Measurements from ENCODE around the gene DNAH14. TPM values are rescaled to one million over a fixed set of nuclear protein-coding genes. Genes with fewer than 3 reads are reported as not detected.

Gene DNAH14
- total and polyA plus RNA-seq, 10 of the 15 experiments (the other 5 are each of a cell fraction or from before 2014, with no cell fraction given), result 2.0 to 7.9 (median 4.8) TPM

DNA sequence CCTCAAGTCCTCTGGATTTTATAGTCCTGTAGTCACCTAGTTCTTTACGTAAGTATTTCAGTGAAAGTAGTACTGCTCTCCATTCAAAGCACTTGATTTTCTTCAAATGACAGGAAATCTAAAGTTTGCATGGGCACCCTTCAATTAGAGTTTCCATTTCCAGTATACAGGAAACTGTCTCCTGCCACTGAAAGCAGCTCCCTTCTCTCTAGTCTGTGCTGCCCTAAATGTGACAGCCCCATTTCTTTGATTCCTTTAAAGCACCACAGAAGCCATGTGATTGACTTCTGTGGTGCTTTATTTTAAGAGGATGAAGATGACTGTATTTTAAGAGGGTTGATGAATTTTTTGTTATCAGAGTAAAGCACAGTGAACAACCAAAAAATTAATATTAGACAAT lies 226.1 kb downstream of the DNAH14 start:
- FAIRE-seq (no peak), ATAC-seq (peak; percentile 31; the same call in 1 of the 3 replicates)

More for the DNA sequence above, 226.1 kb downstream of the DNAH14 start:
- CTCF ChIA-PET, result no interaction called here
- Histone ChIP-seq H3K4me2 (ENCODE audit: control insufficient read depth, insufficient read depth) (no peak overlapping the region), H3K4me3 (no peak overlapping the region), H2AFZ (ENCODE audit: control insufficient read depth, low read depth, low read length) (no peak overlapping the region), H3K27me3 (replicated peaks in 1 of 2; ENCODE audit: control insufficient read depth in 2 of 2, insufficient read depth in 2 of 2, low read length in 1 of 2) (no peaks in the 10 kb centered on the region), H3K9ac (ENCODE audit: control insufficient read depth, insufficient read depth, low read length) (no peak overlapping the region), H3K79me2 (ENCODE audit: control insufficient read depth, insufficient read depth, low read length) (no peaks in the 10 kb centered on the region), H3K9me3 (replicated peaks; ENCODE audit: control insufficient read depth, insufficient read depth, low read length) (no peaks in the 10 kb centered on the region), H4K20me1 (ENCODE audit: control insufficient read depth, insufficient read depth) (no peaks in the 10 kb centered on the region), H3K36me3 (ENCODE audit: control insufficient read depth in 2 of 2, insufficient read depth in 2 of 2, low read length in 1 of 2) (no peaks in the 10 kb centered on the region), H3K27ac (ENCODE audit: control insufficient read depth, insufficient read depth) (no peak overlapping the region), H3K4me1 (ENCODE audit: control insufficient read depth, insufficient read depth, low read length) (no peaks in the 10 kb centered on the region)
- BruUV-seq (replicated peaks), result no TSS peak
- DNase-seq (ENCODE audit: low read depth, low spot score), result no peak
- RAD21 ChIA-PET (ENCODE audit: unreplicated experiment), result no interaction called here
- SMC1A ChIA-PET (ENCODE audit: uncharacterized antibody, unreplicated experiment), result no interaction called here
- intact Hi-C loops (cut with micrococcal nuclease; ENCODE audit: unreplicated experiment) (no loop called here), in situ Hi-C loops (cut with MboI) (no loop called here)
- 54% methylated on average over 1 of the region's 1 CpG for WGBS (ENCODE audit: insufficient coverage, insufficient replicate concordance, low lambda C conversion rate, missing lambda C conversion rate)
- POLR2A ChIA-PET, result no interaction called here
- TF ChIP-seq SKIL (IDR thresholded peaks at IDR 0.05; ENCODE audit: low read depth, poor library complexity, severe bottlenecking) (no peak), RUNX3 (IDR thresholded peaks at IDR 0.05; ENCODE audit: low read length) (no peak), IKZF2 (IDR thresholded peaks at IDR 0.05) (no peak), TCF3 (IDR thresholded peaks at IDR 0.05; ENCODE audit: borderline replicate concordance, insufficient read depth, low read depth, low read length) (no peak), HDGF (IDR thresholded peaks at IDR 0.05) (no peak), RELB (IDR thresholded peaks at IDR 0.05; ENCODE audit: low read depth) (no peak), CHD2 (IDR thresholded peaks at IDR 0.05; ENCODE audit: borderline replicate concordance, low read depth, low read length) (no peak), YBX1 (IDR thresholded peaks at IDR 0.05) (no peak), MLLT1 (IDR thresholded peaks at IDR 0.05) (no peak), TAF1 (IDR thresholded peaks at IDR 0.05; ENCODE audit: borderline replicate concordance, low read depth, low read length) (no peak), RCOR1 (conservative IDR thresholded peaks at IDR 0.05; ENCODE audit: low read depth, low read length) (no peak), CHD1 (IDR thresholded peaks at IDR 0.05; ENCODE audit: low read depth, low read length) (no peak), ZZZ3 (IDR thresholded peaks at IDR 0.05; ENCODE audit: control insufficient read depth, insufficient read length, low read depth) (no peak), MEF2A (IDR thresholded peaks at IDR 0.05; ENCODE audit: insufficient read depth, low read depth, low read length) (no peak)

Data from GM12878 (cell line).